IMR-90 (cell line): ENCODE measurements around the gene HS6ST2. TPM values are rescaled to one million over a fixed set of nuclear protein-coding genes. Genes with fewer than 3 reads are reported as not detected.

Source experiments
- ATAC-seq: fragments of 200-7000 bp; cut with Tn5 transposase; 2 replicates; pipeline ENCODE4 v1.9.1; 2020; ENCODE audit warnings: low read depth, mild to moderate bottlenecking, moderate library complexity
- BruUV-seq: library from RNA; stranded (reverse); fragments of 400-500 nt; replicated peaks from 2 replicates; lab custom pipeline; 2021; lab: Mats Ljungman, UMichigan
- CTCF ChIA-PET: fragments of 300-600 bp; formaldehyde crosslinking; extraction: SDS; loops from one replicate; lab custom pipeline; 2021; ENCODE audit warnings: antibody characterized with exemption; lab: Yijun Ruan, JAX
- POLR2A ChIA-PET: fragments of 300-600 bp; sonication (Branson Sonifier 250); formaldehyde crosslinking; loops from one replicate; lab custom pipeline; 2022; ENCODE audit warnings: antibody characterized with exemption; ENCODE audit not compliant: unreplicated experiment; lab: Charles Lee
- DNase-seq: peaks from one replicate; pipeline ENCODE4 v3.0.0; 2013
- H2AFZ ChIP-seq: replicated peaks from 2 replicates; pipeline ENCODE3; 2013; ENCODE audit warnings: low read length, mild to moderate bottlenecking; ENCODE audit not compliant: poor library complexity
- H2AK5ac ChIP-seq: 2 replicates; pipeline ENCODE4 v1.6.1; 2013; ENCODE audit warnings: low read depth, low read length, inconsistent platforms
- H2AK9ac ChIP-seq: replicated peaks from 2 replicates; pipeline ENCODE3; 2013; ENCODE audit warnings: mild to moderate bottlenecking, low read depth, low read length, moderate library complexity; ENCODE audit not compliant: poor library complexity
- H2BK120ac ChIP-seq: 2 replicates; pipeline ENCODE4 v1.6.1; 2013; ENCODE audit warnings: low read depth, low read length, inconsistent platforms
- H2BK15ac ChIP-seq: 3 replicates; pipeline ENCODE4 v1.6.1; 2013; ENCODE audit warnings: low read depth, low read length, inconsistent platforms
- H2BK20ac ChIP-seq: 2 replicates; pipeline ENCODE4 v1.6.1; 2013; ENCODE audit warnings: low read depth, mild to moderate bottlenecking, inconsistent platforms, low read length, moderate library complexity
- H2BK5ac ChIP-seq: 2 replicates; pipeline ENCODE4 v1.6.1; 2013; ENCODE audit warnings: mild to moderate bottlenecking, low read depth, low read length, inconsistent platforms; ENCODE audit not compliant: poor library complexity, severe bottlenecking
- H3K14ac ChIP-seq: replicated peaks from 2 replicates; pipeline ENCODE4 v1.6.1; 2013; ENCODE audit warnings: low read depth, low read length, inconsistent platforms
- H3K18ac ChIP-seq: 2 replicates; pipeline ENCODE4 v1.6.1; 2013; ENCODE audit warnings: low read depth, low read length, control low read depth
- H3K23ac ChIP-seq: 2 replicates; pipeline ENCODE4 v1.6.1; 2013; ENCODE audit warnings: low read depth, low read length, inconsistent platforms
- H3K27ac ChIP-seq: 2 replicates; pipeline ENCODE4 v1.5.1; 2013; ENCODE audit warnings: mild to moderate bottlenecking, control low read depth, low read length; ENCODE audit not compliant: insufficient read depth
- H3K27me3 ChIP-seq: 2 replicates; pipeline ENCODE4 v1.6.1; 2013; ENCODE audit warnings: low read length; ENCODE audit not compliant: control insufficient read depth, insufficient read depth
- H3K36me3 ChIP-seq: 2 replicates; pipeline ENCODE4 v1.6.1; 2013; ENCODE audit warnings: low read length, mixed read lengths; ENCODE audit not compliant: control insufficient read depth, insufficient read depth
- H3K4ac ChIP-seq: 2 replicates; pipeline ENCODE4 v1.6.1; 2013; ENCODE audit warnings: low read depth, low read length, inconsistent platforms
- H3K4me1 ChIP-seq: 2 replicates; pipeline ENCODE4 v1.6.1; 2013; ENCODE audit warnings: low read length, mixed read lengths; ENCODE audit not compliant: control insufficient read depth, insufficient read depth
- H3K4me2 ChIP-seq: 2 replicates; pipeline ENCODE4 v1.6.1; 2013; ENCODE audit warnings: low read depth, mild to moderate bottlenecking, control low read depth, low read length, moderate library complexity
- H3K4me3 ChIP-seq: 2 replicates; pipeline ENCODE4 v1.5.1; 2013; ENCODE audit warnings: low read depth, mild to moderate bottlenecking, control low read depth, low read length, moderate library complexity; ENCODE audit not compliant: insufficient read depth
- H3K56ac ChIP-seq: 2 replicates; pipeline ENCODE4 v1.6.1; 2013; ENCODE audit warnings: low read length, inconsistent platforms; ENCODE audit not compliant: insufficient read depth; ENCODE audit errors: extremely low read depth
- H3K79me1 ChIP-seq, 2 experiments: 2 replicates each; pipeline ENCODE4 v1.6.1; 2013; ENCODE audit warnings: low read length in 2 of 2, inconsistent platforms in 1 of 2, low read depth in 1 of 2
- H3K9ac ChIP-seq: 2 replicates; pipeline ENCODE4 v1.6.1; 2013; ENCODE audit warnings: low read depth, low read length, control low read depth
- H3K9me1 ChIP-seq: 2 replicates; pipeline ENCODE4 v1.6.1; 2013; ENCODE audit warnings: low read length, inconsistent platforms; ENCODE audit not compliant: insufficient read depth
- H3K9me3 ChIP-seq: 2 replicates; pipeline ENCODE4 v1.6.1; 2013; ENCODE audit warnings: low read length; ENCODE audit not compliant: control insufficient read depth, insufficient read depth
- H4K20me1 ChIP-seq: 2 replicates; pipeline ENCODE4 v1.6.1; 2013; ENCODE audit warnings: low read length, inconsistent platforms; ENCODE audit not compliant: insufficient read depth
- H4K5ac ChIP-seq: 2 replicates; pipeline ENCODE4 v1.6.1; 2013; ENCODE audit warnings: mild to moderate bottlenecking, low read depth, low read length, control low read depth
- H4K8ac ChIP-seq, 2 experiments: 2 replicates each; pipeline ENCODE4 v1.6.1; 2013; ENCODE audit warnings: low read depth in 2 of 2, low read length in 2 of 2, control low read depth in 1 of 2, inconsistent platforms in 1 of 2
- H4K91ac ChIP-seq: 2 replicates; pipeline ENCODE4 v1.6.1; 2013; ENCODE audit warnings: low read depth, low read length, inconsistent platforms; ENCODE audit not compliant: insufficient read depth
- BHLHE40 ChIP-seq: fragments of 150-350 bp; IDR thresholded peaks from 2 replicates; pipeline ENCODE4 v1.6.1; 2016; ENCODE audit warnings: mild to moderate bottlenecking, low read depth, low read length
- CEBPB ChIP-seq: IDR thresholded peaks from 2 replicates; pipeline ENCODE4 v1.6.1; 2012; ENCODE audit warnings: low read depth, low read length, improper control_type of control experiment
- CHD1 ChIP-seq: IDR thresholded peaks from 2 replicates; pipeline ENCODE4 v1.6.1; 2012; ENCODE audit warnings: low read depth, low read length, improper control_type of control experiment
- FOS ChIP-seq: fragments of 150-350 bp; IDR thresholded peaks from 2 replicates; pipeline ENCODE4 v1.6.1; 2016; ENCODE audit warnings: low read depth, low read length
- MAFK ChIP-seq: IDR thresholded peaks from 2 replicates; pipeline ENCODE4 v1.6.1; 2012; ENCODE audit warnings: low read depth, low read length, improper control_type of control experiment
- MAZ ChIP-seq: IDR thresholded peaks from 2 replicates; pipeline ENCODE4 v1.6.1; 2012; ENCODE audit warnings: low read depth, mild to moderate bottlenecking, low read length, improper control_type of control experiment, moderate library complexity, borderline replicate concordance
- MXI1 ChIP-seq: IDR thresholded peaks from 2 replicates; pipeline ENCODE4 v1.6.1; 2012; ENCODE audit warnings: low read depth, mild to moderate bottlenecking, low read length, moderate library complexity, borderline replicate concordance
- NFE2L2 ChIP-seq: fragments of 150-350 bp; IDR thresholded peaks from 2 replicates; pipeline ENCODE4 v1.6.1; 2016; ENCODE audit warnings: low read depth, mild to moderate bottlenecking, low read length
- POLR2A ChIP-seq: IDR thresholded peaks from 2 replicates; pipeline ENCODE4 v1.6.1; 2012; ENCODE audit warnings: mild to moderate bottlenecking, low read depth, low read length
- RAD21 ChIP-seq: IDR thresholded peaks from 2 replicates; pipeline ENCODE4 v1.6.1; 2012; ENCODE audit warnings: low read length, improper control_type of control experiment
- RCOR1 ChIP-seq: IDR thresholded peaks from 2 replicates; pipeline ENCODE4 v1.6.1; 2012; ENCODE audit warnings: mild to moderate bottlenecking, low read length, improper control_type of control experiment; ENCODE audit not compliant: insufficient replicate concordance
- RFX5 ChIP-seq: IDR thresholded peaks from 2 replicates; pipeline ENCODE4 v1.8.0; 2012; ENCODE audit warnings: low read depth, mild to moderate bottlenecking, low read length, moderate library complexity
- SMC3 ChIP-seq: fragments of 150-350 bp; IDR thresholded peaks from 2 replicates; pipeline ENCODE4 v1.6.1; 2016; ENCODE audit warnings: low read depth, mild to moderate bottlenecking, antibody characterized with exemption, low read length, moderate library complexity
- WGBS, 2 experiments: methylation state at CpG; one replicate each; pipeline versions ENCODE4 v1.1.5 to v1.1.7; 2013; ENCODE audit warnings: missing lambda C conversion rate in 2 of 2; ENCODE audit not compliant: insufficient read length in 1 of 2; ENCODE audit errors: extremely low coverage in 2 of 2; 5-methylcytosine and 5-hydroxymethylcytosine counted together
- dilution Hi-C: fragments of 300-500 bp; cut with HindIII; formaldehyde crosslinking; loops from one replicate; pipeline ENCODE4 v1.14.3; 2018; ENCODE audit warnings: low sequenced_read_pairs; ENCODE audit not compliant: unreplicated experiment
- in situ Hi-C: fragments of 300-500 bp; cut with MboI; formaldehyde crosslinking; loops from 3 replicates; pipeline ENCODE4 v1.14.3; 2019; ENCODE audit warnings: low sequenced_read_pairs, inconsistent platforms, mixed read lengths
- intact Hi-C: fragments of 100-400 bp; cut with micrococcal nuclease; formaldehyde crosslinking; loops from 2 replicates; pipeline ENCODE4 v1.10.0; 2022
- polyA plus RNA-seq, 3 experiments: library from polyadenylated mRNA; depleted of rRNA; stranded (reverse); fragments of >200 nt; gene quantifications; 2 replicates each; pipeline ENCODE4 v1.2.3, GENCODE V29; 2012; ENCODE audit warnings: low replicate concordance in 1 of 3
- total RNA-seq: library from RNA; depleted of rRNA; stranded (reverse); fragments of >200 nt; gene quantifications from 2 replicates; pipeline ENCODE4 v1.2.3, GENCODE V29; 2012
- TF ChIP-seq, protein P1 (sequence below): fragments of 150-350 bp; IDR thresholded peaks from 2 replicates; pipeline ENCODE4 v1.6.1; 2017; ENCODE audit warnings: mild to moderate bottlenecking, antibody characterized with exemption, low read length, low read depth
- TF ChIP-seq, protein P2 (sequence below): fragments of 150-350 bp; IDR thresholded peaks from 2 replicates; pipeline ENCODE4 v1.6.1; 2016; ENCODE audit warnings: low read depth, mild to moderate bottlenecking, low read length, moderate library complexity, borderline replicate concordance
- TF ChIP-seq, protein P3 (sequence below): conservative IDR thresholded peaks from 2 replicates; pipeline ENCODE4 v1.5.1; 2012; ENCODE audit warnings: mild to moderate bottlenecking, low read depth, low read length, improper control_type of control experiment

The HS6ST2 gene
- total and polyA plus RNA-seq, 2 of the 4 experiments (the other 2 are of a cell fraction) = not detected

- no peak overlapping the region for H2AK5ac ChIP-seq
- 33% methylated on average over 2 of the region's 2 CpGs; no CpG with 5 or more reads in 1 of the 2 experiments for WGBS, 2 experiments
- H4K8ac ChIP-seq = no peak overlapping the region
- ATAC-seq (no peak), DNase-seq (peak; percentile 1)
- intact Hi-C loops (loop anchor here (1.0 kb wide), 1 partner anchor 665 kb away; no protein-coding TSS in a partner anchor), dilution Hi-C loops (no loop called here), in situ Hi-C loops (no loop called here)
- no peak overlapping the region for H2AFZ ChIP-seq
- no peak overlapping the region for H4K91ac ChIP-seq
- no peak overlapping the region for H3K23ac ChIP-seq
- H3K4me1 ChIP-seq = no peaks in the 10 kb centered on the region
- no peak overlapping the region for H3K56ac ChIP-seq
- H3K18ac ChIP-seq = no peak overlapping the region
- H4K20me1 ChIP-seq = no peaks in the 10 kb centered on the region
- CTCF ChIA-PET = interaction anchor here (0.6 to 1.4 kb wide), 4 partner anchors 14 to 661 kb away, joined by 3 to 6 read pairs (median 4); no protein-coding TSS in a partner anchor
- no peak overlapping the region for H3K4me2 ChIP-seq
- no peak overlapping the region for H4K5ac ChIP-seq
- H2BK20ac ChIP-seq = no peak overlapping the region
- H3K79me1 ChIP-seq = no peaks in the 10 kb centered on the region
- no peaks in the 10 kb centered on the region for H3K27me3 ChIP-seq
- H2BK120ac ChIP-seq = no peak overlapping the region
- no TSS peak for BruUV-seq
- no peak overlapping the region for H3K27ac ChIP-seq
- no peaks in the 10 kb centered on the region for H3K9me1 ChIP-seq
- TF ChIP-seq MAFK = no peak
- no peak for TF ChIP-seq POLR2A
- no peak for TF ChIP-seq CHD1
- no peak for TF ChIP-seq RFX5
- no peak for TF ChIP-seq RCOR1
- peak; percentile 55 for TF ChIP-seq RAD21
- no peak for TF ChIP-seq MAZ
- TF ChIP-seq, protein P1, sequence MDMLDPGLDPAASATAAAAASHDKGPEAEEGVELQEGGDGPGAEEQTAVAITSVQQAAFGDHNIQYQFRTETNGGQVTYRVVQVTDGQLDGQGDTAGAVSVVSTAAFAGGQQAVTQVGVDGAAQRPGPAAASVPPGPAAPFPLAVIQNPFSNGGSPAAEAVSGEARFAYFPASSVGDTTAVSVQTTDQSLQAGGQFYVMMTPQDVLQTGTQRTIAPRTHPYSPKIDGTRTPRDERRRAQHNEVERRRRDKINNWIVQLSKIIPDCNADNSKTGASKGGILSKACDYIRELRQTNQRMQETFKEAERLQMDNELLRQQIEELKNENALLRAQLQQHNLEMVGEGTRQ = no peak
- TF ChIP-seq, protein P2, sequence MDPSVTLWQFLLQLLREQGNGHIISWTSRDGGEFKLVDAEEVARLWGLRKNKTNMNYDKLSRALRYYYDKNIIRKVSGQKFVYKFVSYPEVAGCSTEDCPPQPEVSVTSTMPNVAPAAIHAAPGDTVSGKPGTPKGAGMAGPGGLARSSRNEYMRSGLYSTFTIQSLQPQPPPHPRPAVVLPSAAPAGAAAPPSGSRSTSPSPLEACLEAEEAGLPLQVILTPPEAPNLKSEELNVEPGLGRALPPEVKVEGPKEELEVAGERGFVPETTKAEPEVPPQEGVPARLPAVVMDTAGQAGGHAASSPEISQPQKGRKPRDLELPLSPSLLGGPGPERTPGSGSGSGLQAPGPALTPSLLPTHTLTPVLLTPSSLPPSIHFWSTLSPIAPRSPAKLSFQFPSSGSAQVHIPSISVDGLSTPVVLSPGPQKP = no peak
- TF ChIP-seq CEBPB = no peak
- TF ChIP-seq, protein P3, sequence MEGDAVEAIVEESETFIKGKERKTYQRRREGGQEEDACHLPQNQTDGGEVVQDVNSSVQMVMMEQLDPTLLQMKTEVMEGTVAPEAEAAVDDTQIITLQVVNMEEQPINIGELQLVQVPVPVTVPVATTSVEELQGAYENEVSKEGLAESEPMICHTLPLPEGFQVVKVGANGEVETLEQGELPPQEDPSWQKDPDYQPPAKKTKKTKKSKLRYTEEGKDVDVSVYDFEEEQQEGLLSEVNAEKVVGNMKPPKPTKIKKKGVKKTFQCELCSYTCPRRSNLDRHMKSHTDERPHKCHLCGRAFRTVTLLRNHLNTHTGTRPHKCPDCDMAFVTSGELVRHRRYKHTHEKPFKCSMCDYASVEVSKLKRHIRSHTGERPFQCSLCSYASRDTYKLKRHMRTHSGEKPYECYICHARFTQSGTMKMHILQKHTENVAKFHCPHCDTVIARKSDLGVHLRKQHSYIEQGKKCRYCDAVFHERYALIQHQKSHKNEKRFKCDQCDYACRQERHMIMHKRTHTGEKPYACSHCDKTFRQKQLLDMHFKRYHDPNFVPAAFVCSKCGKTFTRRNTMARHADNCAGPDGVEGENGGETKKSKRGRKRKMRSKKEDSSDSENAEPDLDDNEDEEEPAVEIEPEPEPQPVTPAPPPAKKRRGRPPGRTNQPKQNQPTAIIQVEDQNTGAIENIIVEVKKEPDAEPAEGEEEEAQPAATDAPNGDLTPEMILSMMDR = peak; percentile 52
- no peak for TF ChIP-seq FOS
- TF ChIP-seq BHLHE40 = no peak
- peak; percentile 33 for TF ChIP-seq SMC3
- TF ChIP-seq MXI1 = no peak
- no peak for TF ChIP-seq NFE2L2
- POLR2A ChIA-PET = no interaction called here
- H2BK15ac ChIP-seq = no peak overlapping the region
- H3K14ac ChIP-seq = no peak overlapping the region
- peaks cover 2% of the 10 kb centered on the region; the same call in 1 of the 2 replicates for H3K9me3 ChIP-seq
- H3K4me3 ChIP-seq = no peak overlapping the region
- no peak overlapping the region for H3K9ac ChIP-seq
- H2AK9ac ChIP-seq = no peak overlapping the region
- no peak overlapping the region for H3K4ac ChIP-seq
- H3K36me3 ChIP-seq = no peaks in the 10 kb centered on the region
- H2BK5ac ChIP-seq = no peak overlapping the region
Observed at GRCh38 chrX:133005042-133005441, 46.6 kb upstream of the HS6ST2 start.
